K562 (cell line): ENCODE measurements around the gene PPP1R3C. TPM values are rescaled to one million over a fixed set of nuclear protein-coding genes. Genes with fewer than 3 reads are reported as not detected.

Source experiments
- CHCHD3 ChIP-seq: fragments of 250-450 bp; sonication (Bioruptor Pico); IDR thresholded peaks from 2 replicates; pipeline ENCODE4 v2.1.2; 2022; ENCODE audit warnings: mild to moderate bottlenecking
- CHD1 ChIP-seq: fragments of 200-600 bp; sonication (generic); IDR thresholded peaks from one replicate; pipeline ENCODE4 v1.6.1; 2012; ENCODE audit warnings: mild to moderate bottlenecking, moderate library complexity, low read length, inconsistent platforms
- E2F8 ChIP-seq: fragments of 450-650 bp; IDR thresholded peaks from 2 replicates; pipeline ENCODE4 v1.7.1; 2018; ENCODE audit warnings: mild to moderate bottlenecking, low read depth; ENCODE audit not compliant: partially characterized antibody
- L3MBTL2 ChIP-seq: fragments of 450-650 bp; IDR thresholded peaks from 2 replicates; pipeline ENCODE4 v1.6.1; 2016; ENCODE audit warnings: mild to moderate bottlenecking, moderate library complexity
- LCOR ChIP-seq: sonication (generic); formaldehyde crosslinking; IDR thresholded peaks from 2 replicates; pipeline ENCODE4 v1.8.0; 2022; ENCODE audit warnings: mild to moderate bottlenecking, missing genetic modification reagents
- RBM14 ChIP-seq: fragments of 200-400 bp; formaldehyde crosslinking; IDR thresholded peaks from 2 replicates; pipeline ENCODE4 v1.6.1; 2018; ENCODE audit warnings: low read depth, mild to moderate bottlenecking, low read length, moderate library complexity, borderline replicate concordance; ENCODE audit not compliant: insufficient read depth
- SREBF2 ChIP-seq: sonication (generic); formaldehyde crosslinking; IDR thresholded peaks from 2 replicates; pipeline ENCODE4 v1.4.0; 2020; ENCODE audit warnings: mild to moderate bottlenecking, missing genetic modification reagents
- VEZF1 ChIP-seq: fragments of 200-800 bp; sonication (Bioruptor generic); IDR thresholded peaks from 2 replicates; pipeline ENCODE4 v1.6.1; 2017; ENCODE audit warnings: missing genetic modification characterization, missing compliant biosample characterization
- ZHX1 ChIP-seq: fragments of 150-350 bp; conservative IDR thresholded peaks from 2 replicates; pipeline ENCODE4 v1.6.1; 2014; ENCODE audit warnings: low read length
- ZNF212 ChIP-seq: fragments of 450-650 bp; formaldehyde crosslinking; IDR thresholded peaks from 2 replicates; pipeline ENCODE4 v1.4.0; 2020; ENCODE audit warnings: mild to moderate bottlenecking
- ZNF354B ChIP-seq: fragments of 250-450 bp; sonication (Bioruptor Pico); IDR thresholded peaks from 2 replicates; pipeline ENCODE4 v1.4.0; 2020
- ZNF445 ChIP-seq: fragments of 250-450 bp; sonication (Bioruptor Pico); IDR thresholded peaks from 2 replicates; pipeline ENCODE4 v1.4.0; 2020; ENCODE audit warnings: low read depth, mild to moderate bottlenecking, moderate library complexity
- ZSCAN29 ChIP-seq: fragments of 450-650 bp; IDR thresholded peaks from 2 replicates; pipeline ENCODE4 v1.6.1; 2017
- ZZZ3 ChIP-seq: fragments of 450-650 bp; IDR thresholded peaks from 2 replicates; pipeline ENCODE4 v1.6.1; 2016; ENCODE audit warnings: antibody characterized with exemption, mild to moderate bottlenecking, moderate library complexity
- polyA plus RNA-seq, 8 experiments: library from polyadenylated mRNA; depleted of rRNA in 4 of 8; stranded (reverse) in 5 of 8; unstranded in 3 of 8; fragments of >200 nt; fragmentation: Nextera tagmentation in 2 of 8; fragmentation: Illumina TruSeq in 1 of 8; extraction: Ambion mirVana in 2 of 8; extraction: Trizol in 1 of 8; gene quantifications; 2 replicates each; pipeline versions ENCODE4 v1.2.1 to v1.2.3, GENCODE V29; 2011 to 2014; ENCODE audit warnings: inconsistent platforms in 1 of 8, missing spikeins in 1 of 8
- total RNA-seq, 7 experiments: library from RNA; depleted of rRNA in 6 of 7; stranded (reverse); fragments of >200 nt in 6 of 7; fragmentation: Illumina TruSeq in 2 of 7; extraction: Trizol in 2 of 7; gene quantifications; 2 replicates each; pipeline versions ENCODE4 v1.2.1 to v1.2.3, GENCODE V29; 2011 to 2021; ENCODE audit warnings: low replicate concordance in 1 of 7
- TF ChIP-seq, protein P1 (sequence below): fragments of 450-650 bp; conservative IDR thresholded peaks from 2 replicates; pipeline ENCODE4 v1.6.1; 2016; ENCODE audit warnings: missing genetic modification characterization, low read depth, mild to moderate bottlenecking, control low read depth, missing compliant biosample characterization
- TF ChIP-seq, protein P2 (sequence below): fragments of 200-400 bp; formaldehyde crosslinking; IDR thresholded peaks from 2 replicates; pipeline ENCODE4 v1.6.1; 2017; ENCODE audit warnings: mild to moderate bottlenecking, low read depth, low read length, moderate library complexity

PPP1R3C gene
- total and polyA plus RNA-seq, 9 of the 15 experiments (the other 6 are each of a cell fraction or from before 2014, with no cell fraction given) = 0.06 to 0.24 (median 0.12) TPM; not detected in 3

- TF ChIP-seq, protein P1, sequence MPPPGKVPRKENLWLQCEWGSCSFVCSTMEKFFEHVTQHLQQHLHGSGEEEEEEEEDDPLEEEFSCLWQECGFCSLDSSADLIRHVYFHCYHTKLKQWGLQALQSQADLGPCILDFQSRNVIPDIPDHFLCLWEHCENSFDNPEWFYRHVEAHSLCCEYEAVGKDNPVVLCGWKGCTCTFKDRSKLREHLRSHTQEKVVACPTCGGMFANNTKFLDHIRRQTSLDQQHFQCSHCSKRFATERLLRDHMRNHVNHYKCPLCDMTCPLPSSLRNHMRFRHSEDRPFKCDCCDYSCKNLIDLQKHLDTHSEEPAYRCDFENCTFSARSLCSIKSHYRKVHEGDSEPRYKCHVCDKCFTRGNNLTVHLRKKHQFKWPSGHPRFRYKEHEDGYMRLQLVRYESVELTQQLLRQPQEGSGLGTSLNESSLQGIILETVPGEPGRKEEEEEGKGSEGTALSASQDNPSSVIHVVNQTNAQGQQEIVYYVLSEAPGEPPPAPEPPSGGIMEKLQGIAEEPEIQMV (tag) = no peak
- TF ChIP-seq ZNF445 = no peak
- TF ChIP-seq ZZZ3 = no peak
- TF ChIP-seq SREBF2 (CRISPR knock-in tag) = no peak
- no peak for TF ChIP-seq ZSCAN29
- TF ChIP-seq E2F8 = no peak
- TF ChIP-seq ZHX1 = no peak
- no peak for TF ChIP-seq ZNF354B
- TF ChIP-seq ZNF212 = no peak
- peak; percentile 64 for TF ChIP-seq VEZF1 (CRISPR knock-in tag)
- TF ChIP-seq RBM14 = no peak
- no peak for TF ChIP-seq CHCHD3
- no peak for TF ChIP-seq LCOR (CRISPR knock-in tag)
- TF ChIP-seq CHD1 = no peak
- TF ChIP-seq, protein P2, sequence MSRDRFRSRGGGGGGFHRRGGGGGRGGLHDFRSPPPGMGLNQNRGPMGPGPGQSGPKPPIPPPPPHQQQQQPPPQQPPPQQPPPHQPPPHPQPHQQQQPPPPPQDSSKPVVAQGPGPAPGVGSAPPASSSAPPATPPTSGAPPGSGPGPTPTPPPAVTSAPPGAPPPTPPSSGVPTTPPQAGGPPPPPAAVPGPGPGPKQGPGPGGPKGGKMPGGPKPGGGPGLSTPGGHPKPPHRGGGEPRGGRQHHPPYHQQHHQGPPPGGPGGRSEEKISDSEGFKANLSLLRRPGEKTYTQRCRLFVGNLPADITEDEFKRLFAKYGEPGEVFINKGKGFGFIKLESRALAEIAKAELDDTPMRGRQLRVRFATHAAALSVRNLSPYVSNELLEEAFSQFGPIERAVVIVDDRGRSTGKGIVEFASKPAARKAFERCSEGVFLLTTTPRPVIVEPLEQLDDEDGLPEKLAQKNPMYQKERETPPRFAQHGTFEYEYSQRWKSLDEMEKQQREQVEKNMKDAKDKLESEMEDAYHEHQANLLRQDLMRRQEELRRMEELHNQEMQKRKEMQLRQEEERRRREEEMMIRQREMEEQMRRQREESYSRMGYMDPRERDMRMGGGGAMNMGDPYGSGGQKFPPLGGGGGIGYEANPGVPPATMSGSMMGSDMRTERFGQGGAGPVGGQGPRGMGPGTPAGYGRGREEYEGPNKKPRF = no peak
- peak; percentile 41; the same call in 1 of the 2 replicates for TF ChIP-seq L3MBTL2
These were observed 41.7 kb downstream of the PPP1R3C start (continued) for GRCh38 chr10:91590904-91591796.
